HCT116 (cell line): ENCODE data around the gene C16orf95. TPM values are rescaled to one million over a fixed set of nuclear protein-coding genes. Genes with fewer than 3 reads are reported as not detected.

Experiments
- ATAC-seq: fragments of 200-7000 bp; cut with Tn5 transposase; 2 replicates; pipeline ENCODE4 v1.9.1; 2020; ENCODE audit warnings: mild to moderate bottlenecking, moderate library complexity
- BruUV-seq: library from RNA; stranded (reverse); fragments of 400-500 nt; replicated peaks from 2 replicates; lab custom pipeline; 2021; lab: Mats Ljungman, UMichigan
- CTCF ChIA-PET: fragments of 300-600 bp; sonication (Branson Sonifier 250); formaldehyde crosslinking; loops from one replicate; lab custom pipeline; 2021; ENCODE audit warnings: antibody characterized with exemption; lab: Charles Lee
- POLR2A ChIA-PET: fragments of 300-600, 350-600 bp; sonication (Branson Sonifier 250); formaldehyde crosslinking; loops from one replicate; lab custom pipeline; 2021; ENCODE audit warnings: antibody characterized with exemption; lab: Charles Lee
- RAD21 ChIA-PET, 2 experiments: fragments of 300-600 bp; sonication (Branson Sonifier 250); formaldehyde crosslinking; loops; one replicate each; lab custom pipeline; 2023; ENCODE audit warnings: low total read pairs in 2 of 2; ENCODE audit not compliant: uncharacterized antibody in 2 of 2, unreplicated experiment in 2 of 2, low non-redundant PET in 1 of 2; lab: Charles Lee
- DNase-seq: peaks from one replicate; pipeline ENCODE4 v3.0.0-alpha.2; 2010; ENCODE audit warnings: low read depth, low spot score
- H2AFZ ChIP-seq: fragments of 200-600 bp; shearing (Covaris generic), sonication (generic); 2 replicates; pipeline ENCODE4 v1.6.1; 2017; ENCODE audit warnings: low read depth, mixed run types, mixed read lengths, antibody characterized with exemption, low read length; ENCODE audit not compliant: poor library complexity, severe bottlenecking
- H3K27ac ChIP-seq: 2 replicates; pipeline ENCODE4 v1.5.1; 2012; ENCODE audit warnings: low read depth, low read length
- H3K27me3 ChIP-seq: fragments of 200-600 bp; sonication (generic); 2 replicates; pipeline ENCODE4 v1.6.1; 2016; ENCODE audit warnings: mixed run types, low read length, mixed read lengths; ENCODE audit not compliant: insufficient read depth
- H3K36me3 ChIP-seq, 2 experiments: fragments of 200-500 bp in 1 of 2; fragments of 200-600 bp in 1 of 2; sonication (Bioruptor generic) in 1 of 2; sonication (generic) in 1 of 2; 2 replicates each; pipeline versions ENCODE4 v1.5.1 to v1.6.1; 2014 to 2016; ENCODE audit warnings: low read length in 2 of 2, inconsistent platforms in 1 of 2, mixed read lengths in 1 of 2, mixed run types in 1 of 2; ENCODE audit not compliant: insufficient read depth in 2 of 2, control insufficient read depth in 1 of 2
- H3K4me1 ChIP-seq, 2 experiments: fragments of 200-600 bp in 1 of 2; sonication (generic) in 1 of 2; 2 replicates each; pipeline versions ENCODE4 v1.5.1 to v1.6.1; 2012 to 2017; ENCODE audit warnings: low read length in 2 of 2, inconsistent platforms in 1 of 2, mild to moderate bottlenecking in 1 of 2, mixed read lengths in 1 of 2, mixed run types in 1 of 2, moderate library complexity in 1 of 2; ENCODE audit not compliant: insufficient read depth in 2 of 2, control insufficient read depth in 1 of 2
- H3K4me2 ChIP-seq: fragments of 200-600 bp; sonication (generic); 2 replicates; pipeline ENCODE4 v1.6.1; 2017; ENCODE audit warnings: mixed run types, low read length, mixed read lengths
- H3K4me3 ChIP-seq, 2 experiments: fragments of 200-600 bp in 1 of 2; sonication (generic) in 1 of 2; replicated peaks in 1 of 2; 2 replicates each; pipeline ENCODE4 v1.5.1; 2011 to 2016; ENCODE audit warnings: low read length in 2 of 2, control low read depth in 1 of 2, low read depth in 1 of 2, mild to moderate bottlenecking in 1 of 2, mixed read lengths in 1 of 2, mixed run types in 1 of 2
- H3K79me2 ChIP-seq: fragments of 200-600 bp; sonication (generic); 2 replicates; pipeline ENCODE4 v1.6.1; 2017; ENCODE audit warnings: mild to moderate bottlenecking, mixed run types, low read length, moderate library complexity, mixed read lengths; ENCODE audit not compliant: insufficient read depth
- H3K9ac ChIP-seq: fragments of 200-600 bp; sonication (generic); 2 replicates; pipeline ENCODE4 v1.6.1; 2016; ENCODE audit warnings: low read length, mixed read lengths
- H3K9me2 ChIP-seq: fragments of 200-600 bp; sonication (generic), shearing (Covaris generic); 2 replicates; pipeline ENCODE4 v1.6.1; 2017; ENCODE audit warnings: mixed run types, mild to moderate bottlenecking, moderate library complexity; ENCODE audit not compliant: insufficient read depth
- H3K9me3 ChIP-seq, 2 experiments: fragments of 200-500 bp in 1 of 2; fragments of 200-600 bp in 1 of 2; sonication (Bioruptor generic) in 1 of 2; sonication (generic) in 1 of 2; 2 replicates each; pipeline ENCODE4 v1.6.1; 2014 to 2017; ENCODE audit warnings: low read length in 2 of 2, mixed read lengths in 2 of 2, inconsistent platforms in 1 of 2, low read depth in 1 of 2, mild to moderate bottlenecking in 1 of 2, mixed run types in 1 of 2, moderate library complexity in 1 of 2; ENCODE audit not compliant: control insufficient read depth in 1 of 2, insufficient read depth in 1 of 2
- H4K20me1 ChIP-seq: fragments of 200-600 bp; sonication (generic), shearing (Covaris generic); 2 replicates; pipeline ENCODE4 v1.6.1; 2017; ENCODE audit warnings: mixed run types, mild to moderate bottlenecking, moderate library complexity; ENCODE audit not compliant: insufficient read depth
- ELF1 ChIP-seq: IDR thresholded peaks from 2 replicates; pipeline ENCODE4 v1.6.1; 2012; ENCODE audit warnings: low read depth, borderline replicate concordance
- EZH2phosphoT487 ChIP-seq: fragments of 200-600 bp; IDR thresholded peaks from 2 replicates; pipeline ENCODE4 v1.6.1; 2018; ENCODE audit warnings: antibody characterized with exemption, borderline replicate concordance
- YY1 ChIP-seq: IDR thresholded peaks from 2 replicates; pipeline ENCODE4 v1.6.1; 2011; ENCODE audit warnings: low read length, low read depth, moderate library complexity, mild to moderate bottlenecking; ENCODE audit not compliant: insufficient replicate concordance; ENCODE audit errors: extremely low read depth
- intact Hi-C: fragments of 100-400 bp; cut with micrococcal nuclease; formaldehyde crosslinking; loops from 2 replicates; pipeline ENCODE4 v1.10.0; 2022
- total RNA-seq: library from RNA; stranded (reverse); gene quantifications from one replicate; pipeline ENCODE4 v1.2.1, GENCODE V29; 2021; ENCODE audit not compliant: unreplicated experiment

The C16orf95 gene
- total RNA-seq, 1 experiment from 2014 or later: 12.2 TPM

DNA sequence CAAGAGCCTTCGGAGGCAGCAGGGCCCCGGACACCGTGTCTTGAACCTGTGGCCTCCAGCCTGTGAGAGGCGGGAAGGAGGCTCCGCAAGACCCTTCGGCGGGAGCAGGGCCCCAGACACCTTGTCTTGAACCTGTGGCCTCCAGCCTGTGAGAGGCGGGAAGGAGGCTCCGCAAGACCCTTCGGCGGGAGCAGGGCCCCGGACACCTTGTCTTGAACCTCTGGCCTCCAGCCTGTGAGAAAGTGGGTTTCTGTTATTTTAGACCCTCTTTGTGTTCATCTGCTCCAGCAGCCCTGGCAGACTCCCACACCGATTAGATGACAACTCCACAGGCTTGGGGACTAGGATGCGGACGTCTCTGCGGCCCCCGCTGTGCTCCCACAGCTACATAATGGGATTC is 36.4 kb upstream of the C16orf95 start:
- H3K27ac ChIP-seq: no peak overlapping the region
- intact Hi-C loops: no loop called here
- no peak overlapping the region for H3K4me2 ChIP-seq
- DNase-seq (no peak), ATAC-seq (no peak)
- no peak overlapping the region for H3K4me3 ChIP-seq
- H2AFZ ChIP-seq: no peak overlapping the region
- ChIA-PET POLR2A (no interaction called here), CTCF (no interaction called here), RAD21 (no interaction called here)
- H3K9me3 ChIP-seq: no peaks in the 10 kb centered on the region
- peaks cover 23% of the 10 kb centered on the region; the same call in 1 of the 2 replicates for H3K79me2 ChIP-seq
- TF ChIP-seq EZH2phosphoT487 (no peak), ELF1 (no peak)
- no TSS peak for BruUV-seq
- no peaks in the 10 kb centered on the region; the same call in 1 of the 2 replicates for H4K20me1 ChIP-seq
- peaks cover 9 to 15% of the 10 kb centered on the region in 2 experiments; a peak in 3 of 4 replicates for H3K36me3 ChIP-seq
- no peak overlapping the region for H3K9ac ChIP-seq
- no peaks in the 10 kb centered on the region for H3K4me1 ChIP-seq
- H3K27me3 ChIP-seq: no peaks in the 10 kb centered on the region
- H3K9me2 ChIP-seq: no peaks in the 10 kb centered on the region

DNA sequence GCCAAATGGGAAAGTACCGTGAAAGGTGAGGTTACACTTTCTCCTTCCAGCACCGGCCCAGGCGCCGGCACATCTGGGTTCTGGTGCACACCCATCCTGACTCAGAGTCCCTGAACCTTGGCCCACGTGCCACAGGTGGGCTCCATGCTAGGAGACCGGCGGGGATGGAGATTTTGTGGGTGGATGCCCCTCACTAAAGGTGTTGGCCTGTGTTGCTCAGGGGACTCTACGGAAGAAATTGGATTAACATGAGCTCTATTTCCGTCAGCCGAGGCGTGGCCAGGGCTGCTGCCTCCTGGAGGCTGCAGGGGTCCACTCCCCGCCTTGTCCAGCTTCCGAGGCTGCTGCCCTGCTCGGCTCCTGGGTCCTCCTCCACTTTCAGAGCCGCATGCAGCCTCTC is 35.6 kb upstream of the C16orf95 start:
- Histone ChIP-seq H3K27ac (no peak overlapping the region), H3K4me1 (no peaks in the 10 kb centered on the region), H4K20me1 (no peaks in the 10 kb centered on the region; the same call in 1 of the 2 replicates), H3K9me3 (no peaks in the 10 kb centered on the region)
- CTCF ChIA-PET: no interaction called here
- intact Hi-C loops: no loop called here
- DNase-seq: no peak
- TF ChIP-seq YY1: no peak
- TF ChIP-seq, all 23 proteins: peak for 0
- H3K27me3 ChIP-seq: no peaks in the 10 kb centered on the region
- no peak overlapping the region for H2AFZ ChIP-seq
- RAD21 ChIA-PET: no interaction called here
- peaks cover 2 to 12% of the 10 kb centered on the region in 2 experiments; a peak in 2 of 4 replicates for H3K36me3 ChIP-seq
- H3K4me2 ChIP-seq: no peak overlapping the region
- POLR2A ChIA-PET: no interaction called here
- no peaks in the 10 kb centered on the region for H3K9me2 ChIP-seq
- H3K4me3 ChIP-seq: no peak overlapping the region
- no peak overlapping the region for H3K9ac ChIP-seq
- ATAC-seq: no peak
- H3K79me2 ChIP-seq: peaks cover 30% of the 10 kb centered on the region; the same call in 1 of the 2 replicates
- BruUV-seq: no TSS peak
